K562 (cell line): ENCODE results near the gene NUP50. TPM values are rescaled to one million over a fixed set of nuclear protein-coding genes. Genes with fewer than 3 reads are reported as not detected.

ENCODE experiments used
- ATAC-seq: fragments of 200-7000 bp; cut with Tn5 transposase; 3 replicates; pipeline ENCODE4 v1.9.1; 2020; ENCODE audit warnings: moderate library complexity
- BruUV-seq: library from RNA; stranded (reverse); fragments of 400-500 nt; replicated peaks from 2 replicates; lab custom pipeline; 2021; lab: Mats Ljungman, UMichigan
- CTCF ChIA-PET: fragments of 300-600 bp; formaldehyde crosslinking; extraction: SDS; loops from one replicate; lab custom pipeline; 2021; ENCODE audit warnings: low intra/inter-chr PET ratio; lab: Yijun Ruan, JAX
- POLR2A ChIA-PET: fragments of 300-600, 350-650 bp; sonication (Branson Sonifier 250); formaldehyde crosslinking; extraction: SDS; loops from one replicate; lab custom pipeline; 2021; ENCODE audit warnings: antibody characterized with exemption, inconsistent platforms; lab: Yijun Ruan, JAX
- DNase-seq, 4 experiments: peaks; one replicate each; pipeline versions ENCODE4 v3.0.0 to v3.0.0-alpha.2; 2011 to 2018; ENCODE audit warnings: low spot score in 3 of 4, mixed read lengths in 3 of 4; ENCODE audit errors: extremely low read depth in 1 of 4
- FAIRE-seq: peaks from 2 replicates; lab custom pipeline; 2011; peaks lifted over from hg19 to GRCh38; lab: Jason Lieb, UNC
- H2AFZ ChIP-seq: 2 replicates; pipeline ENCODE4 v1.6.0; 2011; ENCODE audit warnings: low read depth, low read length, control low read depth, inconsistent platforms
- H3K27ac ChIP-seq: fragments of 200-600 bp; 3 replicates; pipeline ENCODE4 v1.8.0; 2011; ENCODE audit warnings: low read depth, mild to moderate bottlenecking, control low read depth, inconsistent platforms, low read length, moderate library complexity, mixed read lengths; ENCODE audit errors: extremely low read depth
- H3K27me3 ChIP-seq, 2 experiments: fragments of 300-600 bp in 1 of 2; 2 replicates in 1 of 2; 3 replicates in 1 of 2; pipeline versions ENCODE4 v1.6.0 to v1.8.0; 2011; ENCODE audit warnings: inconsistent platforms in 2 of 2, low read length in 2 of 2, mild to moderate bottlenecking in 1 of 2, mixed read lengths in 1 of 2, moderate library complexity in 1 of 2; ENCODE audit not compliant: control insufficient read depth in 2 of 2, insufficient read depth in 2 of 2
- H3K36me3 ChIP-seq: fragments of 300-600 bp; 3 replicates; pipeline ENCODE4 v1.8.0; 2011; ENCODE audit warnings: mild to moderate bottlenecking, low read length, inconsistent platforms; ENCODE audit not compliant: control insufficient read depth, insufficient read depth
- H3K4me1 ChIP-seq, 2 experiments: fragments of 200-600 bp in 1 of 2; replicated peaks in 1 of 2; 2 replicates in 1 of 2; 3 replicates in 1 of 2; pipeline versions ENCODE4 v1.5.1 to v1.8.0; 2011; ENCODE audit warnings: inconsistent platforms in 2 of 2, low read length in 2 of 2, mild to moderate bottlenecking in 1 of 2, mixed read lengths in 1 of 2, moderate library complexity in 1 of 2; ENCODE audit not compliant: control insufficient read depth in 2 of 2, insufficient read depth in 2 of 2
- H3K4me2 ChIP-seq: 2 replicates; pipeline ENCODE4 v1.6.1; 2011; ENCODE audit warnings: low read length, control low read depth, inconsistent platforms, mixed read lengths; ENCODE audit not compliant: insufficient read depth
- H3K4me3 ChIP-seq: fragments of 200-600 bp; sonication (generic), shearing (Covaris generic); 2 replicates; pipeline ENCODE4 v1.5.1; 2016; ENCODE audit warnings: control low read depth, inconsistent platforms
- H3K79me2 ChIP-seq: fragments of 200-600 bp; 3 replicates; pipeline ENCODE4 v1.8.0; 2011; ENCODE audit warnings: low read length, inconsistent platforms; ENCODE audit not compliant: control insufficient read depth, insufficient read depth
- H3K9ac ChIP-seq, 2 experiments: 2 replicates each; pipeline versions ENCODE4 v1.6.0 to v1.6.1; 2011; ENCODE audit warnings: low read depth in 2 of 2, low read length in 2 of 2, control low read depth in 1 of 2, inconsistent platforms in 1 of 2, mild to moderate bottlenecking in 1 of 2, mixed read lengths in 1 of 2; ENCODE audit not compliant: insufficient read depth in 1 of 2
- H3K9me1 ChIP-seq: one replicate; pipeline ENCODE4 v1.6.0; 2011; ENCODE audit warnings: inconsistent platforms, mild to moderate bottlenecking, low read length, moderate library complexity; ENCODE audit not compliant: control insufficient read depth, insufficient read depth
- H3K9me3 ChIP-seq: replicated peaks from 2 replicates; pipeline ENCODE4 v1.5.1; 2011; ENCODE audit warnings: low read depth, low read length, inconsistent platforms; ENCODE audit not compliant: control insufficient read depth, insufficient read depth
- H4K20me1 ChIP-seq: replicated peaks from 2 replicates; pipeline ENCODE4 v1.6.1; 2011; ENCODE audit warnings: low read length, inconsistent platforms, mixed read lengths; ENCODE audit not compliant: control insufficient read depth, insufficient read depth
- RAD21 ChIP-seq, 2 experiments: fragments of 250-450 bp in 1 of 2; fragments of 450-650 bp in 1 of 2; sonication (Bioruptor Pico) in 1 of 2; formaldehyde crosslinking in 1 of 2; IDR thresholded peaks in 1 of 2; conservative IDR thresholded peaks in 1 of 2; 2 replicates each; pipeline versions ENCODE4 v1.4.0 to v1.8.0; 2020 to 2022; ENCODE audit warnings: mild to moderate bottlenecking in 2 of 2, moderate library complexity in 1 of 2
- RFX7 ChIP-seq: fragments of 250-450 bp; sonication (Bioruptor Pico); IDR thresholded peaks from 2 replicates; pipeline ENCODE4 v1.5.1; 2021; ENCODE audit warnings: mild to moderate bottlenecking
- XRCC5 ChIP-seq: fragments of 200-400 bp; formaldehyde crosslinking; IDR thresholded peaks from 2 replicates; pipeline ENCODE4 v1.6.1; 2017; ENCODE audit warnings: low read depth, mild to moderate bottlenecking, low read length
- YY1 ChIP-seq, 3 experiments: IDR thresholded peaks; 2 replicates each; pipeline ENCODE4 v1.6.1; 2011; ENCODE audit warnings: low read length in 2 of 3, mild to moderate bottlenecking in 2 of 3, moderate library complexity in 2 of 3, borderline replicate concordance in 1 of 3, control low read depth in 1 of 3, low read depth in 1 of 3; ENCODE audit not compliant: insufficient read depth in 3 of 3, insufficient replicate concordance in 2 of 3, control insufficient read depth in 1 of 3, insufficient read length in 1 of 3; ENCODE audit errors: extremely low read depth in 1 of 3
- ZBTB7A ChIP-seq: IDR thresholded peaks from 2 replicates; pipeline ENCODE4 v1.6.1; 2011; ENCODE audit warnings: low read depth, mild to moderate bottlenecking, low read length, moderate library complexity, borderline replicate concordance; ENCODE audit not compliant: control insufficient read depth
- ZNF175 ChIP-seq: fragments of 200-800 bp; sonication (Bioruptor generic); IDR thresholded peaks from 2 replicates; pipeline ENCODE4 v1.6.1; 2016; ENCODE audit warnings: low read depth, mild to moderate bottlenecking, missing genetic modification characterization, missing compliant biosample characterization
- ZNF740 ChIP-seq, 3 experiments: fragments of 200-800 bp in 1 of 3; sonication (Bioruptor generic) in 1 of 3; sonication (generic) in 1 of 3; formaldehyde crosslinking in 1 of 3; IDR thresholded peaks; 2 replicates each; pipeline versions ENCODE4 v1.6.1 to v1.8.0; 2016 to 2022; ENCODE audit warnings: mild to moderate bottlenecking in 2 of 3, missing compliant biosample characterization in 2 of 3, missing genetic modification characterization in 2 of 3, missing genetic modification reagents in 1 of 3
- WGBS: fragments of 100-300 bp; shearing (Covaris generic); methylation state at CpG from one replicate; pipeline ENCODE4 v1.1.6; 2016; ENCODE audit warnings: low coverage, mixed read lengths; ENCODE audit not compliant: insufficient coverage; ENCODE audit errors: missing lambda C conversion rate; 5-methylcytosine and 5-hydroxymethylcytosine counted together
- in situ Hi-C: fragments of 300-500 bp; cut with MboI; formaldehyde crosslinking; loops from 4 replicates; pipeline ENCODE4 v1.15.0; 2018; ENCODE audit warnings: inconsistent platforms, mixed read lengths
- intact Hi-C: fragments of 100-400 bp; cut with micrococcal nuclease; formaldehyde crosslinking; loops from 2 replicates; pipeline ENCODE4 v1.14.2; 2022
- polyA plus RNA-seq, 8 experiments: library from polyadenylated mRNA; depleted of rRNA in 4 of 8; stranded (reverse) in 5 of 8; unstranded in 3 of 8; fragments of >200 nt; fragmentation: Nextera tagmentation in 2 of 8; fragmentation: Illumina TruSeq in 1 of 8; extraction: Ambion mirVana in 2 of 8; extraction: Trizol in 1 of 8; gene quantifications; 2 replicates each; pipeline versions ENCODE4 v1.2.1 to v1.2.3, GENCODE V29; 2011 to 2014; ENCODE audit warnings: inconsistent platforms in 1 of 8, missing spikeins in 1 of 8
- total RNA-seq, 7 experiments: library from RNA; depleted of rRNA in 6 of 7; stranded (reverse); fragments of >200 nt in 6 of 7; fragmentation: Illumina TruSeq in 2 of 7; extraction: Trizol in 2 of 7; gene quantifications; 2 replicates each; pipeline versions ENCODE4 v1.2.1 to v1.2.3, GENCODE V29; 2011 to 2021; ENCODE audit warnings: low replicate concordance in 1 of 7
- TF ChIP-seq, protein P1 (sequence below): fragments of 450-650 bp; IDR thresholded peaks from 2 replicates; pipeline ENCODE4 v1.6.1; 2016

The NUP50 gene
- total and polyA plus RNA-seq, 9 of the 15 experiments (the other 6 are each of a cell fraction or from before 2014, with no cell fraction given): 23.8 to 83.7 (median 55.3) TPM

- DNase-seq: peak; percentile 38 to 78 (median 60)
- ATAC-seq: peak; percentile 69
- peaks cover 0 to 27% of the 10 kb centered on the region in 2 experiments; a peak in 2 of 5 replicates for H3K4me1 ChIP-seq
- no peak overlapping the region for H3K9ac ChIP-seq
- 24% methylated on average over 12 of the region's 29 CpGs for WGBS
- no peaks in the 10 kb centered on the region for H3K36me3 ChIP-seq
- in situ Hi-C loops: no loop called here
- no peak overlapping the region for H3K4me3 ChIP-seq
- H3K4me2 ChIP-seq: no peak overlapping the region
- H3K79me2 ChIP-seq: no peaks in the 10 kb centered on the region
- no peak for FAIRE-seq
- H4K20me1 ChIP-seq: peaks cover 15% of the 10 kb centered on the region; the same call in 1 of the 2 replicates
- no peak overlapping the region for H3K27ac ChIP-seq
- CTCF ChIA-PET: interaction anchor here (0.6 kb wide), 2 partner anchors 17 to 1035 kb away, joined by 3 to 4 read pairs; no protein-coding TSS in a partner anchor
- H3K9me1 ChIP-seq: no peaks in the 10 kb centered on the region
- intact Hi-C loops: loop anchor here (10.0 kb wide), 1 partner anchor 104 kb away; no protein-coding TSS in a partner anchor
- H3K9me3 ChIP-seq: no peaks in the 10 kb centered on the region
- POLR2A ChIA-PET: interaction anchor here (0.6 to 0.7 kb wide), 2 partner anchors 11 to 52 kb away, joined by 3 read pairs; no protein-coding TSS in a partner anchor
- H2AFZ ChIP-seq: no peak overlapping the region
- BruUV-seq: no TSS peak
- peaks cover 0 to 8% of the 10 kb centered on the region in 2 experiments; a peak in 2 of 5 replicates for H3K27me3 ChIP-seq
- TF ChIP-seq YY1 (IDR thresholded peaks at IDR 0.05; ENCODE audit: borderline replicate concordance in 1 of 3, control insufficient read depth in 1 of 3, extremely low read depth in 1 of 3, insufficient read depth in 3 of 3, insufficient read length in 1 of 3, insufficient replicate concordance in 2 of 3, low read depth in 1 of 3, low read length in 2 of 3) (no peak), XRCC5 (0 out of 2 replicates have a peak, but pooled peaks have one; percentile 20), ZNF740 (CRISPR knock-in tag; IDR thresholded peaks at IDR 0.05) (peak; percentile 73), ZNF740 (tag; IDR thresholded peaks at IDR 0.05) (no peak), ZBTB7A (0 out of 2 replicates have a peak, but pooled peaks have one; percentile 55), ZNF175 (CRISPR knock-in tag) (no peak), RAD21 (CRISPR knock-in tag; conservative IDR thresholded peaks at IDR 0.05 in 1 of 2, IDR thresholded peaks at IDR 0.05 in 1 of 2) (peak in 1 of 2 experiments; percentile 54; a peak in 2 of 4 replicates), RFX7 (CRISPR knock-in tag) (no peak)
- TF ChIP-seq, protein P1, sequence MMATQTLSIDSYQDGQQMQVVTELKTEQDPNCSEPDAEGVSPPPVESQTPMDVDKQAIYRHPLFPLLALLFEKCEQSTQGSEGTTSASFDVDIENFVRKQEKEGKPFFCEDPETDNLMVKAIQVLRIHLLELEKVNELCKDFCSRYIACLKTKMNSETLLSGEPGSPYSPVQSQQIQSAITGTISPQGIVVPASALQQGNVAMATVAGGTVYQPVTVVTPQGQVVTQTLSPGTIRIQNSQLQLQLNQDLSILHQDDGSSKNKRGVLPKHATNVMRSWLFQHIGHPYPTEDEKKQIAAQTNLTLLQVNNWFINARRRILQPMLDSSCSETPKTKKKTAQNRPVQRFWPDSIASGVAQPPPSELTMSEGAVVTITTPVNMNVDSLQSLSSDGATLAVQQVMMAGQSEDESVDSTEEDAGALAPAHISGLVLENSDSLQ: peak; percentile 36; the same call in 1 of the 2 replicates
Observed at GRCh38 chr22:45208993-45209838, 45.5 kb downstream of the NUP50 start.
